Endodermal cell (in vitro differentiated cells): ENCODE measurements around the gene KCNN3. TPM values are rescaled to one million over a fixed set of nuclear protein-coding genes. Genes with fewer than 3 reads are reported as not detected.
"Not testable (repeated sequence)": the region's sequence is repeated elsewhere in the genome, so short reads cannot be mapped to it uniquely, and the experiment has no call there.

Experiments
- DNase-seq: peaks from one replicate; pipeline ENCODE4 v3.0.0-alpha.2; 2017
- H3K27ac ChIP-seq: 2 replicates; pipeline ENCODE4 v1.5.1; 2013; ENCODE audit warnings: mild to moderate bottlenecking, low read depth, low read length, moderate library complexity
- H3K27me3 ChIP-seq: 2 replicates; pipeline ENCODE4 v1.6.1; 2013; ENCODE audit warnings: mild to moderate bottlenecking, low read length, moderate library complexity; ENCODE audit not compliant: insufficient read depth, control insufficient read depth, poor library complexity, severe bottlenecking
- H3K36me3 ChIP-seq: 2 replicates; pipeline ENCODE4 v1.7.0; 2013; ENCODE audit warnings: mild to moderate bottlenecking, low read length, moderate library complexity; ENCODE audit not compliant: control insufficient read depth, insufficient read depth
- H3K4me1 ChIP-seq: one replicate; pipeline ENCODE4 v1.7.0; 2013; ENCODE audit warnings: low read length; ENCODE audit not compliant: control insufficient read depth, insufficient read depth
- H3K4me3 ChIP-seq: 2 replicates; pipeline ENCODE4 v1.5.1; 2013; ENCODE audit warnings: mild to moderate bottlenecking, low read length, moderate library complexity
- H3K9ac ChIP-seq: 2 replicates; pipeline ENCODE4 v1.6.1; 2013; ENCODE audit warnings: mild to moderate bottlenecking, low read length, moderate library complexity; ENCODE audit not compliant: poor library complexity, severe bottlenecking; ENCODE audit errors: extremely low read depth
- H3K9me3 ChIP-seq: 2 replicates; pipeline ENCODE4 v1.6.1; 2013; ENCODE audit warnings: mild to moderate bottlenecking, low read length, moderate library complexity; ENCODE audit not compliant: control insufficient read depth
- H3K27ac Mint-ChIP-seq: 2 replicates; pipeline ENCODE4 v1.8.0; 2020; ENCODE audit warnings: mixed read lengths
- H3K27me3 Mint-ChIP-seq: 2 replicates; pipeline ENCODE4 v1.8.0; 2021; ENCODE audit warnings: mild to moderate bottlenecking, mixed read lengths; ENCODE audit not compliant: insufficient read depth
- H3K36me3 Mint-ChIP-seq: 2 replicates; pipeline ENCODE4 v1.8.0; 2020; ENCODE audit warnings: low read depth, mixed read lengths
- H3K4me1 Mint-ChIP-seq: 2 replicates; pipeline ENCODE4 v1.8.0; 2020; ENCODE audit warnings: mixed read lengths
- H3K4me3 Mint-ChIP-seq: 2 replicates; pipeline ENCODE4 v1.8.0; 2020; ENCODE audit warnings: mild to moderate bottlenecking, moderate library complexity, mixed read lengths
- H3K9me3 Mint-ChIP-seq: 2 replicates; pipeline ENCODE4 v1.8.0; 2020; ENCODE audit warnings: mild to moderate bottlenecking, mixed read lengths
- CTCF ChIP-seq: fragments of 200-600 bp; sonication (generic); conservative IDR thresholded peaks from 2 replicates; pipeline ENCODE4 v1.5.0; 2021; ENCODE audit warnings: antibody characterized with exemption, mild to moderate bottlenecking
- WGBS, 2 experiments: methylation state at CpG; one replicate each; pipeline versions ENCODE4 v1.1.5 to v1.1.7; 2013; ENCODE audit warnings: missing lambda C conversion rate in 2 of 2, mixed read lengths in 1 of 2; ENCODE audit not compliant: insufficient coverage in 1 of 2, insufficient read length in 1 of 2; 5-methylcytosine and 5-hydroxymethylcytosine counted together
- total RNA-seq, 2 donors: library from RNA; stranded (reverse); fragmentation: NEBNext Ultra II Directional in 1 of 2; extraction: Animal tissue kit (Norgen Biotek cat#: 25700) in 1 of 2; gene quantifications; 2 replicates in 1 of 2; 3 replicates in 1 of 2; pipeline ENCODE4 v1.2.1, GENCODE V29; 2021

KCNN3 gene
- total RNA-seq, 2 donors from 2014 or later: 0.57 to 0.75 TPM

GRCh38 chr1:154670310-154671270 lies 199.5 kb downstream of the KCNN3 start:
- H3K36me3 Mint-ChIP-seq, H3K4me1 ChIP-seq, H3K27ac ChIP-seq, H3K27me3 ChIP-seq, DNase-seq, H3K27ac Mint-ChIP-seq, H3K9ac ChIP-seq, H3K27me3 Mint-ChIP-seq, H3K36me3 ChIP-seq, H3K4me1 Mint-ChIP-seq, H3K9me3 ChIP-seq, H3K4me3 Mint-ChIP-seq, H3K4me3 ChIP-seq, H3K9me3 Mint-ChIP-seq: not testable (repeated sequence)
- WGBS, 2 experiments: 89 to 97% methylated on average over 5 to 40 of the region's 41 CpGs

DNA sequence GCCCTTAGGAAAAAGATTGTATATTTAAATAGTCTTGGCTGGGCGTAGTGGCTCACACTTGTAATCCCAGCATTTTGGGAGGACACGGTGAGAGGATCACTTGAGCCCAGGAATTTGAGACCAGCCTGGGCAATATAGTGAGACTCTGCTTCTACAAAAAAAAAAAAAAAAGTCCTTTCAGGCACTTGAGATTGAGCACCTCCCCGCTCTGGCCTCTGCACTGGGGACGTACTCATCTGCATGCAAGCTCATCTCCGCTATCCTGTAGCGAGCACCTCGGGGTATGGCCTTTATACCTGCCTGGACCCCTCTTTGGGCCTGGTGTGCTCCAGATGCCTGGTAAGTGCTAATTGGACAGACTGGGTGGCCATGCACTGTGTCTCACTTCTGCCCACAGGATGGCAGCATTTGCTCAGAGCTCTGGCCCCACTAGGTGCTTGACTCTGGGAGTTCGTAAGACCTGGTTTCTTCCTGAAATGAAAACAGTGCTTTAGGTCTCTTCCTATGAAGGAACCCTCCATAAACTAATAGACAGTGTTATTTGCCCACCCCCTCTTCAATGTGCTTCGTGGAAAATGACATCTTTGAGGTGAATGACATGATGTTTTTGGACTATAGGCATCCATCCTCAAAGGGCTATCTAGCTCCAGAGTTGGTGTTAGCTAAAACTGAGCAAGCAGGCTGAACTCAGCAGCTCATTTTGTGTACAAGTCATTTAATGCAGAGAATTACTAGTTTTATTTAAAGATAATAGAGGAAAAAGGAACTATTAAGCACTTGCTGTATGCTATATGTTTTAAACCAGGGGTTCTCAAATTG lies 200.4 kb downstream of the KCNN3 start:
- Histone ChIP-seq H3K4me1 (no peaks in the 10 kb centered on the region), H3K4me3 (no peak overlapping the region), H3K27ac (no peak overlapping the region), H3K9ac (no peak overlapping the region), H3K36me3 (no peaks in the 10 kb centered on the region), H3K27me3 (no peaks in the 10 kb centered on the region), H3K9me3 (peaks cover 5% of the 10 kb centered on the region)
- Mint-ChIP-seq H3K9me3 (peaks cover 7% of the 10 kb centered on the region), H3K27me3 (no peaks in the 10 kb centered on the region), H3K4me3 (no peak overlapping the region), H3K36me3 (no peaks in the 10 kb centered on the region), H3K4me1 (peaks cover 5% of the 10 kb centered on the region), H3K27ac (no peak overlapping the region)
- peak; percentile 91 for TF ChIP-seq CTCF
- peak; percentile 91 for DNase-seq
- 54 to 55% methylated on average over 8 to 9 of the region's 9 CpGs for WGBS, 2 experiments

DNA sequence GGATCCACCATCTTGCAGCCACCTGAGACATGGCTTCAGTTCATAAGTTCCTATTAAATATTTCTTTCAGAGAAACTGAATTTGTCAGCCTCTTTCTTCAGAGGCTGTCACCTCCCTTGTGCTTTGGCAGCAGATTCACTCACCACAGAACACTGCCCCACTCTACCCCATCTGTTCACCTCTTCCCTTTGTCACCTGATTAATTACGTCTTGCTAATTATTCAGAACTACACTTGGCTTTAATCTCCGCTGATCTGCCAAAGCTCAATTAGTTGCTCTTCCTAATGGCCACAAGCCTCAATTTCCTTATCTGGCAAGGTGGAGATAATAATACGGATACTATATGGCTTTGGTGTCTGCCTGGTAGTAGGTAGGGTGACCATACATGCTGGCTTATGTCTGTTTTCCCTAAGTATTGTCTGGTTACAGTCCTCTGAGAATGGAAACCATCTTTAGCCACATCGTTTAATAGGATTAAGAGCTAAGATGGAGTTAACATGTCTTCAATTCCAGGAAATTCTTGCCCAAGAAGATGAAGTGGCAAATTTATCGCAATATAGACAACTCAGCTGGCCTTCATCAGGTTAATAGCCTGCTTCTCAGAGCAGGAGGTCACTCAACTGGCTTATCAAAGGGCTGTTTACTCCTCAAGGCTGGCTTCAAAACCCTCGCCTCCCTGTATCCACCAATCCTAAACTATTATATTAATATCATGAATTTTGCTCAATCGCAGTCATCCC lies 203.9 kb downstream of the KCNN3 start:
- peaks cover under 1% of the 10 kb centered on the region for H3K9me3 Mint-ChIP-seq
- Histone ChIP-seq H3K9me3 (no peaks in the 10 kb centered on the region), H3K4me1 (no peaks in the 10 kb centered on the region), H3K27me3 (no peaks in the 10 kb centered on the region), H3K36me3 (no peaks in the 10 kb centered on the region), H3K4me3 (no peak overlapping the region), H3K27ac (no peak overlapping the region), H3K9ac (no peak overlapping the region)
- no peak overlapping the region for H3K4me3 Mint-ChIP-seq
- H3K27ac Mint-ChIP-seq: no peak overlapping the region
- no peaks in the 10 kb centered on the region for H3K36me3 Mint-ChIP-seq
- DNase-seq: no peak
- no peak for TF ChIP-seq CTCF
- 81 to 95% methylated on average over 4 to 7 of the region's 7 CpGs for WGBS, 2 experiments
- H3K27me3 Mint-ChIP-seq: no peaks in the 10 kb centered on the region
- H3K4me1 Mint-ChIP-seq: no peaks in the 10 kb centered on the region
